Liver (tissue), 9 donors: ENCODE measurements around the gene DUSP7. TPM values are rescaled to one million over a fixed set of nuclear protein-coding genes. Genes with fewer than 3 reads are reported as not detected.

ENCODE experiments used
- DNase-seq: peaks from one replicate; pipeline ENCODE4 v3.0.0-alpha.2; 2017; ENCODE audit warnings: low spot score
- H3K27ac ChIP-seq, 2 donors: one replicate each; pipeline ENCODE4 v1.7.0; 2013; ENCODE audit warnings: inconsistent platforms in 2 of 2, low read length in 2 of 2, control low read depth in 1 of 2, low read depth in 1 of 2, mild to moderate bottlenecking in 1 of 2
- H3K27me3 ChIP-seq, 4 donors: one replicate each; pipeline versions ENCODE4 v1.6.1 to v1.7.0; 2013; ENCODE audit warnings: low read length in 3 of 4, inconsistent platforms in 1 of 4, mild to moderate bottlenecking in 1 of 4, moderate library complexity in 1 of 4; ENCODE audit not compliant: control insufficient read depth in 4 of 4, insufficient read depth in 4 of 4
- H3K36me3 ChIP-seq, 4 donors: one replicate each; pipeline versions ENCODE4 v1.6.1 to v1.7.0; 2013; ENCODE audit warnings: low read length in 3 of 4, mild to moderate bottlenecking in 3 of 4, low read depth in 1 of 4, moderate library complexity in 1 of 4; ENCODE audit not compliant: control insufficient read depth in 4 of 4, insufficient read depth in 3 of 4
- H3K4me1 ChIP-seq, 4 donors: one replicate each; pipeline versions ENCODE4 v1.6.1 to v1.7.0; 2013; ENCODE audit warnings: low read length in 3 of 4, mild to moderate bottlenecking in 3 of 4, moderate library complexity in 1 of 4; ENCODE audit not compliant: control insufficient read depth in 4 of 4, insufficient read depth in 4 of 4
- H3K4me3 ChIP-seq, 3 donors: one replicate each; pipeline versions ENCODE4 v1.6.1 to v1.7.0; 2013; ENCODE audit warnings: low read length in 3 of 3, control low read depth in 1 of 3, low read depth in 1 of 3, mild to moderate bottlenecking in 1 of 3
- H3K9ac ChIP-seq, 2 donors: one replicate each; pipeline ENCODE4 v1.7.0; 2013; ENCODE audit warnings: low read length in 2 of 2, mild to moderate bottlenecking in 2 of 2, moderate library complexity in 2 of 2, control low read depth in 1 of 2, low read depth in 1 of 2
- H3K9me3 ChIP-seq, 4 donors: one replicate each; pipeline versions ENCODE4 v1.6.1 to v1.7.0; 2013; ENCODE audit warnings: low read length in 3 of 4; ENCODE audit not compliant: control insufficient read depth in 4 of 4
- ATF3 ChIP-seq: IDR thresholded peaks from 2 replicates; pipeline ENCODE4 v1.6.1; 2016; ENCODE audit warnings: antibody characterized with exemption
- EGR1 ChIP-seq, 2 donors: IDR thresholded peaks; 2 replicates each; pipeline ENCODE4 v1.6.1; 2016 to 2018; ENCODE audit warnings: antibody characterized with exemption in 2 of 2, low read depth in 2 of 2
- FOXA1 ChIP-seq: IDR thresholded peaks from 2 replicates; pipeline ENCODE4 v1.6.1; 2016; ENCODE audit warnings: antibody characterized with exemption
- FOXA2 ChIP-seq: IDR thresholded peaks from 2 replicates; pipeline ENCODE4 v1.6.1; 2016; ENCODE audit warnings: antibody characterized with exemption
- GABPA ChIP-seq, 2 donors: IDR thresholded peaks in 1 of 2; conservative IDR thresholded peaks in 1 of 2; 2 replicates each; pipeline ENCODE4 v1.6.1; 2016; ENCODE audit warnings: antibody characterized with exemption in 2 of 2, mild to moderate bottlenecking in 1 of 2, moderate library complexity in 1 of 2
- HNF4A ChIP-seq, 2 donors: conservative IDR thresholded peaks; 2 replicates each; pipeline ENCODE4 v1.6.1; 2016; ENCODE audit warnings: antibody characterized with exemption in 2 of 2, mild to moderate bottlenecking in 2 of 2
- JUND ChIP-seq, 2 donors: IDR thresholded peaks; 2 replicates each; pipeline ENCODE4 v1.6.1; 2016; ENCODE audit warnings: antibody characterized with exemption in 2 of 2
- MAX ChIP-seq: IDR thresholded peaks from 2 replicates; pipeline ENCODE4 v1.6.1; 2016; ENCODE audit warnings: antibody characterized with exemption
- RAD21 ChIP-seq, 2 donors: IDR thresholded peaks; 2 replicates each; pipeline ENCODE4 v1.6.1; 2016; ENCODE audit warnings: antibody characterized with exemption in 2 of 2, mild to moderate bottlenecking in 2 of 2
- REST ChIP-seq: IDR thresholded peaks from 2 replicates; pipeline ENCODE4 v1.6.1; 2016; ENCODE audit warnings: antibody characterized with exemption, mild to moderate bottlenecking
- RXRA ChIP-seq, 2 donors: IDR thresholded peaks; 2 replicates each; pipeline ENCODE4 v1.6.1; 2017 to 2018; ENCODE audit warnings: antibody characterized with exemption in 2 of 2, mild to moderate bottlenecking in 1 of 2
- SP1 ChIP-seq: IDR thresholded peaks from 2 replicates; pipeline ENCODE4 v1.6.1; 2018; ENCODE audit warnings: antibody characterized with exemption, mild to moderate bottlenecking
- TAF1 ChIP-seq: conservative IDR thresholded peaks from 2 replicates; pipeline ENCODE4 v1.6.1; 2016; ENCODE audit warnings: antibody characterized with exemption, mild to moderate bottlenecking
- YY1 ChIP-seq: IDR thresholded peaks from 2 replicates; pipeline ENCODE4 v1.6.1; 2016; ENCODE audit warnings: antibody characterized with exemption, mild to moderate bottlenecking
- ZBTB33 ChIP-seq: IDR thresholded peaks from 2 replicates; pipeline ENCODE4 v1.6.1; 2016; ENCODE audit warnings: antibody characterized with exemption
- WGBS: extraction: QIAGEN DNeasy Blood & Tissue Kit; methylation state at CpG from one replicate; pipeline ENCODE4 v1.1.7; 2013; 5-methylcytosine and 5-hydroxymethylcytosine counted together
- polyA plus RNA-seq, 2 donors: library from polyadenylated mRNA; stranded (reverse) in 1 of 2; unstranded in 1 of 2; fragments of 200-250 nt in 1 of 2; fragments of >200 nt in 1 of 2; fragmentation: Nextera tagmentation in 1 of 2; extraction: Ambion mirVana in 1 of 2; gene quantifications; one replicate each; pipeline versions ENCODE4 v1.2.1 to v1.2.3, GENCODE V29; 2013 to 2015
- total RNA-seq, 2 donors: library from RNA; depleted of rRNA; stranded (reverse); fragments of >200 nt; gene quantifications; one replicate each; pipeline ENCODE4 v1.2.3, GENCODE V29; 2014
- TF ChIP-seq, protein P1 (sequence below): fragments of 150-350 bp; IDR thresholded peaks from 2 replicates; pipeline ENCODE4 v1.5.1; 2017; ENCODE audit warnings: improper control_type of control experiment, low read depth, low read length; ENCODE audit not compliant: missing input control
- donor health status: healthy.
- donor health status: healthy.
- donor health status: healthy.
- donor health status: healthy.
- donor health status: healthy.

The DUSP7 gene
- total and polyA plus RNA-seq, 4 donors = 1.5 to 5.0 (median 3.7) TPM

GRCh38 chr3:52065264-52065756 lies 8.9 kb upstream of the DUSP7 start:
- H3K9ac ChIP-seq = no peak overlapping the region
- DNase-seq = no peak
- no peak overlapping the region for H3K27ac ChIP-seq
- no peaks in the 10 kb centered on the region for H3K9me3 ChIP-seq
- H3K27me3 ChIP-seq = no peaks in the 10 kb centered on the region
- H3K36me3 ChIP-seq = no peaks in the 10 kb centered on the region
- no peaks in the 10 kb centered on the region for H3K4me1 ChIP-seq
- 80% methylated on average over 12 of the region's 12 CpGs for WGBS
- H3K4me3 ChIP-seq = no peak overlapping the region
- TF ChIP-seq, protein P1, sequence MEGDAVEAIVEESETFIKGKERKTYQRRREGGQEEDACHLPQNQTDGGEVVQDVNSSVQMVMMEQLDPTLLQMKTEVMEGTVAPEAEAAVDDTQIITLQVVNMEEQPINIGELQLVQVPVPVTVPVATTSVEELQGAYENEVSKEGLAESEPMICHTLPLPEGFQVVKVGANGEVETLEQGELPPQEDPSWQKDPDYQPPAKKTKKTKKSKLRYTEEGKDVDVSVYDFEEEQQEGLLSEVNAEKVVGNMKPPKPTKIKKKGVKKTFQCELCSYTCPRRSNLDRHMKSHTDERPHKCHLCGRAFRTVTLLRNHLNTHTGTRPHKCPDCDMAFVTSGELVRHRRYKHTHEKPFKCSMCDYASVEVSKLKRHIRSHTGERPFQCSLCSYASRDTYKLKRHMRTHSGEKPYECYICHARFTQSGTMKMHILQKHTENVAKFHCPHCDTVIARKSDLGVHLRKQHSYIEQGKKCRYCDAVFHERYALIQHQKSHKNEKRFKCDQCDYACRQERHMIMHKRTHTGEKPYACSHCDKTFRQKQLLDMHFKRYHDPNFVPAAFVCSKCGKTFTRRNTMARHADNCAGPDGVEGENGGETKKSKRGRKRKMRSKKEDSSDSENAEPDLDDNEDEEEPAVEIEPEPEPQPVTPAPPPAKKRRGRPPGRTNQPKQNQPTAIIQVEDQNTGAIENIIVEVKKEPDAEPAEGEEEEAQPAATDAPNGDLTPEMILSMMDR = no peak
- TF ChIP-seq EGR1 (IDR thresholded peaks at IDR 0.05; ENCODE audit: low read depth in 2 of 2) (no peak), FOXA1 (no peak), YY1 (no peak), TAF1 (no peak), MAX (no peak), RXRA (IDR thresholded peaks at IDR 0.05) (no peak), GABPA (IDR thresholded peaks at IDR 0.05 in 1 of 2, conservative IDR thresholded peaks at IDR 0.05 in 1 of 2) (no peak)

DNA sequence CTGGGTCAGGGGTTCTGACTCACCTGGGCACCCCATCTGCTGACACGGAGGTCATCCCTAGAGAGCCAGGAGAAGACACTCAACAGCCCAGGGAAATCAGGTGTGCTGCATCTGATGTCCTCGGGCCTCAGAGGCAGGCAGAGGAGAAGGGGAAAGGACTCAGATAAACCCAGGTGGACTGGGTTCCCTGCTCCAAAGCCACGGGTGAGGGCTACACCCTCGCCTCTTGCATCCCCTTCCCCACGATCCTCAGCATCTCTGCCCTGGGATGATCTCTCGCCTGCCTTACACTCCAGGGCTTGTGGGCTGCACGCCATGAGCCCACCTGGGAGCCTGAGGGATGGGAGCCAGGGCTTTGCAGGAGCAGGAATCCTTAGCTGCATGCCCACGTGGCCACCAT lies 8.2 kb upstream of the DUSP7 start:
- TF ChIP-seq SP1 (no peak), REST (no peak), JUND (IDR thresholded peaks at IDR 0.05) (no peak), GABPA (IDR thresholded peaks at IDR 0.05 in 1 of 2, conservative IDR thresholded peaks at IDR 0.05 in 1 of 2) (no peak), RAD21 (IDR thresholded peaks at IDR 0.05) (no peak), ZBTB33 (no peak), FOXA1 (no peak), EGR1 (IDR thresholded peaks at IDR 0.05; ENCODE audit: low read depth in 2 of 2) (no peak), HNF4A (conservative IDR thresholded peaks at IDR 0.05) (no peak), ATF3 (no peak), RXRA (IDR thresholded peaks at IDR 0.05) (no peak), FOXA2 (no peak), TAF1 (no peak)
- TF ChIP-seq, protein P1 = no peak
- no peaks in the 10 kb centered on the region for H3K36me3 ChIP-seq
- H3K9me3 ChIP-seq = no peaks in the 10 kb centered on the region
- no peaks in the 10 kb centered on the region for H3K4me1 ChIP-seq
- H3K27ac ChIP-seq = no peak overlapping the region
- H3K27me3 ChIP-seq = no peaks in the 10 kb centered on the region
- no peak for DNase-seq
- 93% methylated on average over 8 of the region's 8 CpGs for WGBS
- H3K9ac ChIP-seq = no peak overlapping the region
- no peak overlapping the region for H3K4me3 ChIP-seq
